Right lobe of liver (tissue), 4 donors: Measurements from ENCODE around the gene REEP2.

Experiments used
- CTCF ChIP-seq, 4 donors: fragments of 200-600 bp in 3 of 4; fragments of 450-650 bp in 1 of 4; IDR thresholded peaks; one replicate each; pipeline versions ENCODE4 v1.5.1 to v1.8.0; 2016 to 2022; ENCODE audit warnings: antibody characterized with exemption in 4 of 4, mild to moderate bottlenecking in 2 of 4
- POLR2A ChIP-seq: fragments of 450-650 bp; IDR thresholded peaks from one replicate; pipeline ENCODE4 v1.6.1; 2017; ENCODE audit warnings: antibody characterized with exemption, mild to moderate bottlenecking
- donor health status: DM: no; HTN: no; CAD: no.
- donor health status: DM: no; HTN: no; CAD: no.
- donor health status: DM: no; HTN: yes; CAD: no.

GRCh38 chr5:138467711-138468132 lies 28.9 kb downstream of the REEP2 start:
- TF ChIP-seq CTCF (IDR thresholded peaks at IDR 0.05) (no peak), POLR2A (no peak)
